Tibial nerve (tissue), 4 donors: Measurements from ENCODE around the gene CYGB. TPM values are rescaled to one million over a fixed set of nuclear protein-coding genes. Genes with fewer than 3 reads are reported as not detected.

Experiments used
- DNase-seq, 2 donors: peaks; one replicate each; pipeline ENCODE4 v3.0.0-alpha.2; 2019; ENCODE audit warnings: low spot score in 2 of 2
- H3K27ac ChIP-seq, 4 donors: fragments of 200-600 bp; sonication (generic) in 3 of 4; one replicate each; pipeline ENCODE4 v1.5.1; 2017 to 2019; ENCODE audit warnings: mild to moderate bottlenecking in 1 of 4
- H3K27me3 ChIP-seq, 2 donors: fragments of 200-600 bp; sonication (generic) in 1 of 2; one replicate each; pipeline versions ENCODE4 v1.5.1 to v1.6.0; 2017 to 2019
- H3K36me3 ChIP-seq, 3 donors: fragments of 200-600 bp; sonication (generic); one replicate each; pipeline ENCODE4 v1.5.1; 2018 to 2019
- H3K4me1 ChIP-seq, 4 donors: fragments of 200-600 bp; sonication (generic) in 3 of 4; one replicate each; pipeline ENCODE4 v1.5.1; 2017 to 2019
- H3K4me3 ChIP-seq, 4 donors: fragments of 200-600 bp; sonication (generic) in 3 of 4; one replicate each; pipeline ENCODE4 v1.5.1; 2017 to 2019; ENCODE audit warnings: mild to moderate bottlenecking in 1 of 4, moderate library complexity in 1 of 4
- H3K9me3 ChIP-seq, 4 donors: fragments of 200-600 bp; sonication (generic) in 3 of 4; one replicate each; pipeline ENCODE4 v1.5.1; 2017 to 2019
- CTCF ChIP-seq, 5 experiments: fragments of 200-600 bp in 3 of 5; fragments of 450-650 bp in 2 of 5; sonication (generic) in 3 of 5; IDR thresholded peaks; one replicate each; pipeline ENCODE4 v1.5.1; 2016 to 2019; ENCODE audit warnings: antibody characterized with exemption in 5 of 5, mild to moderate bottlenecking in 3 of 5, moderate library complexity in 2 of 5
- EP300 ChIP-seq, 2 donors: sonication (generic); formaldehyde crosslinking; IDR thresholded peaks; one replicate each; pipeline ENCODE4 v1.6.1; 2017; ENCODE audit warnings: antibody characterized with exemption in 2 of 2, mild to moderate bottlenecking in 1 of 2
- POLR2A ChIP-seq, 2 donors: fragments of 450-650 bp; IDR thresholded peaks; one replicate each; pipeline ENCODE4 v1.6.1; 2017; ENCODE audit warnings: antibody characterized with exemption in 2 of 2, mild to moderate bottlenecking in 2 of 2, moderate library complexity in 2 of 2
- WGBS, 2 donors: methylation state at CpG; one replicate each; pipeline ENCODE4 v1.1.5; 2018; 5-methylcytosine and 5-hydroxymethylcytosine counted together
- total RNA-seq, 4 donors: library from RNA; depleted of rRNA; stranded (reverse); fragments of >200 nt; gene quantifications; one replicate each; pipeline ENCODE4 v1.1.0, GENCODE V29; 2016

CYGB gene
- total RNA-seq, 4 donors from 2014 or later: 40.2 to 59.2 (median 48.8) TPM

- no peak for TF ChIP-seq POLR2A (IDR thresholded peaks at IDR 0.05)
- no peak for TF ChIP-seq CTCF (IDR thresholded peaks at IDR 0.05)
- no peaks in the 10 kb centered on the region for H3K36me3 ChIP-seq
- H3K27me3 ChIP-seq: no peaks in the 10 kb centered on the region
- no peak overlapping the region for H3K4me3 ChIP-seq
- WGBS, 2 donors: 72 to 85% methylated on average over 8 of the region's 8 CpGs
- peaks cover 0 to 56% (median 21%) of the 10 kb centered on the region in 4 donors for H3K4me1 ChIP-seq
- no peak for DNase-seq
- H3K27ac ChIP-seq: peak overlapping the region in 3 of 4 donors; percentile 80 to 89 (median 88)
- H3K9me3 ChIP-seq: no peaks in the 10 kb centered on the region
These were observed 34.9 kb downstream of the CYGB start for GRCh38 chr17:76502341-76503211.

- Histone ChIP-seq H3K27me3 (no peaks in the 10 kb centered on the region), H3K36me3 (no peaks in the 10 kb centered on the region), H3K9me3 (no peaks in the 10 kb centered on the region), H3K27ac (peak overlapping the region; percentile 61 to 89 (median 84)), H3K4me3 (peak overlapping the region in 3 of 4 donors; percentile 45 to 67 (median 51)), H3K4me1 (peaks cover 0 to 62% (median 25%) of the 10 kb centered on the region in 4 donors)
- TF ChIP-seq POLR2A (IDR thresholded peaks at IDR 0.05) (no peak), CTCF (IDR thresholded peaks at IDR 0.05) (no peak), EP300 (IDR thresholded peaks at IDR 0.05) (no peak)
- 75 to 78% methylated on average over 11 of the region's 11 CpGs for WGBS, 2 donors
- no peak for DNase-seq
These were observed 35.6 kb downstream of the CYGB start for GRCh38 chr17:76501827-76502307.

GRCh38 chr17:76501018-76501826 lies 36.3 kb downstream of the CYGB start, which contains the start of gene RHBDF2:
RHBDF2 (minus strand) TSS chr17:76501423; CDS start chr17:76481524, 19,899 bp downstream.
- Histone ChIP-seq H3K9me3 (no peaks in the 10 kb centered on the region), H3K27me3 (no peaks in the 10 kb centered on the region), H3K27ac (peak within 1 kb of the TSS; percentile 61 to 89 (median 84)), H3K36me3 (no peaks in the 10 kb centered on the region), H3K4me1 (peaks cover 0 to 63% (median 25%) of the 10 kb centered on the region in 4 donors), H3K4me3 (peak within 1 kb of the TSS; percentile 45 to 67 (median 49))
- 1 to 5% methylated on average over 15 to 26 of the region's 72 CpGs for WGBS, 2 donors
- peak in 2 of 5 experiments; percentile 30 to 42 for TF ChIP-seq CTCF (IDR thresholded peaks at IDR 0.05)
- peak; percentile 32 to 68 for TF ChIP-seq EP300 (IDR thresholded peaks at IDR 0.05)
- TF ChIP-seq POLR2A (IDR thresholded peaks at IDR 0.05): peak; percentile 69 to 84
- DNase-seq: peak; percentile 77 to 79

GRCh38 chr17:76500747-76501017 lies 36.8 kb downstream of the CYGB start:
- peak overlapping the region; percentile 61 to 89 (median 84) for H3K27ac ChIP-seq
- WGBS, 2 donors: 17 to 33% methylated on average over 10 of the region's 10 CpGs

More at GRCh38 chr17:76500747-76501017, 36.8 kb downstream of the CYGB start:
- DNase-seq: no peak
- peak overlapping the region; percentile 45 to 67 (median 49) for H3K4me3 ChIP-seq
- peaks cover 0 to 66% (median 25%) of the 10 kb centered on the region in 4 donors for H3K4me1 ChIP-seq
- H3K27me3 ChIP-seq: no peaks in the 10 kb centered on the region
- no peaks in the 10 kb centered on the region for H3K9me3 ChIP-seq
- H3K36me3 ChIP-seq: no peaks in the 10 kb centered on the region
- TF ChIP-seq POLR2A (IDR thresholded peaks at IDR 0.05) (no peak), CTCF (IDR thresholded peaks at IDR 0.05) (no peak), EP300 (IDR thresholded peaks at IDR 0.05) (no peak)
